Activated CD4-positive, alpha-beta T cell treated with anti-CD3 and anti-CD28 coated beads for 4 hours (primary cell): ENCODE results near the gene ELP2.
"Not testable (repeated sequence)": the region's sequence is repeated elsewhere in the genome, so short reads cannot be mapped to it uniquely, and the experiment has no call there.

Experiments
- DNase-seq, 2 donors: peaks; one replicate each; pipeline ENCODE4 v3.0.0-alpha.2; 2020

Gene ELP2

GRCh38 chr18:36167692-36168218 lies 38.1 kb downstream of the ELP2 start:
- no peak for DNase-seq

- DNase-seq, result not testable (repeated sequence)
Observed at GRCh38 chr18:36168296-36168695, 38.6 kb downstream of the ELP2 start.

GRCh38 chr18:36169938-36170337 lies 40.2 kb downstream of the ELP2 start:
- DNase-seq, result no peak

- no peak for DNase-seq
Observed at GRCh38 chr18:36175481-36175880, 45.8 kb downstream of the ELP2 start.

- DNase-seq, result no peak
Observed at GRCh38 chr18:36176177-36176584, 46.5 kb downstream of the ELP2 start.

- no peak for DNase-seq
Observed at GRCh38 chr18:36176711-36177110, 47.0 kb downstream of the ELP2 start.

GRCh38 chr18:36177913-36178312 lies 48.2 kb downstream of the ELP2 start:
- no peak for DNase-seq

- no peak for DNase-seq
Observed at GRCh38 chr18:36179562-36180355, 50.1 kb downstream of the ELP2 start.

- DNase-seq, result no peak
Observed at GRCh38 chr18:36181441-36181840, 51.7 kb downstream of the ELP2 start.

- no peak for DNase-seq
Observed at GRCh38 chr18:36181898-36182506, 52.3 kb downstream of the ELP2 start.

- no peak for DNase-seq
Observed at GRCh38 chr18:36183033-36183432, 53.3 kb downstream of the ELP2 start.

GRCh38 chr18:36183987-36184386 lies 54.3 kb downstream of the ELP2 start:
- DNase-seq, result no peak

GRCh38 chr18:36185157-36185556 lies 55.5 kb downstream of the ELP2 start:
- no peak for DNase-seq

- DNase-seq, result no peak
Observed at GRCh38 chr18:36185901-36186460, 56.3 kb downstream of the ELP2 start.

GRCh38 chr18:36186461-36187192 lies 56.9 kb downstream of the ELP2 start:
- DNase-seq, result no peak

GRCh38 chr18:36187193-36187825 lies 57.6 kb downstream of the ELP2 start, which contains the start of gene MOCOS:
Gene MOCOS (plus strand): TSS chr18:36187497. CDS start chr18:36187540, 43 bp downstream.
- peak; percentile 22 to 30 for DNase-seq

- DNase-seq, result no peak
Observed at GRCh38 chr18:36187826-36188721, 58.4 kb downstream of the ELP2 start.

GRCh38 chr18:36188916-36189315 lies 59.2 kb downstream of the ELP2 start:
- DNase-seq, result no peak

GRCh38 chr18:36189486-36189885 lies 59.8 kb downstream of the ELP2 start:
- no peak for DNase-seq

- no peak for DNase-seq
Observed at GRCh38 chr18:36191286-36191685, 61.6 kb downstream of the ELP2 start.

- DNase-seq, result no peak
Observed at GRCh38 chr18:36191711-36192110, 62.0 kb downstream of the ELP2 start.
